Activated naive CD4-positive, alpha-beta T cell treated with anti-CD3 and anti-CD28 coated beads, Interleukin-2, amount 50 U/mL, for 24 hours (primary cell): ENCODE results near the gene NKX2-2.

Experiments used
- H3K27ac Mint-ChIP-seq: one replicate; pipeline ENCODE4 v1.8.0; 2021; ENCODE audit warnings: mild to moderate bottlenecking, mixed read lengths
- H3K27me3 Mint-ChIP-seq: one replicate; pipeline ENCODE4 v1.8.0; 2021; ENCODE audit warnings: mixed read lengths
- H3K36me3 Mint-ChIP-seq: one replicate; pipeline ENCODE4 v1.8.0; 2021; ENCODE audit warnings: mixed read lengths
- H3K4me1 Mint-ChIP-seq: one replicate; pipeline ENCODE4 v1.8.0; 2021; ENCODE audit warnings: mixed read lengths
- H3K4me3 Mint-ChIP-seq: one replicate; pipeline ENCODE4 v1.8.0; 2021; ENCODE audit warnings: mild to moderate bottlenecking, mixed read lengths
- H3K9me3 Mint-ChIP-seq: one replicate; pipeline ENCODE4 v1.8.0; 2021; ENCODE audit warnings: mixed read lengths

The NKX2-2 gene

GRCh38 chr20:21513881-21514540 lies at the start of gene NKX2-2:
Gene NKX2-2, minus strand, starts transcription at chr20:21514064. Its CDS starts 395 bp downstream, at chr20:21513669.
- H3K27me3 Mint-ChIP-seq: peaks cover 55% of the 10 kb centered on the region
- no peaks in the 10 kb centered on the region for H3K36me3 Mint-ChIP-seq
- H3K4me3 Mint-ChIP-seq: peak within 1 kb of the TSS; percentile 77
- H3K4me1 Mint-ChIP-seq: peaks cover 59% of the 10 kb centered on the region
- H3K27ac Mint-ChIP-seq: peak within 1 kb of the TSS; percentile 51
- H3K9me3 Mint-ChIP-seq: no peaks in the 10 kb centered on the region

GRCh38 chr20:21562656-21563055 lies 48.8 kb upstream of the NKX2-2 start:
- Mint-ChIP-seq H3K9me3 (peaks cover 4% of the 10 kb centered on the region), H3K4me1 (peaks cover 12% of the 10 kb centered on the region), H3K27ac (no peak overlapping the region), H3K4me3 (no peak overlapping the region), H3K27me3 (peaks cover 2% of the 10 kb centered on the region), H3K36me3 (peaks cover 2% of the 10 kb centered on the region)

GRCh38 chr20:21559305-21559704 lies 45.4 kb upstream of the NKX2-2 start:
- Mint-ChIP-seq H3K36me3 (peaks cover 2% of the 10 kb centered on the region), H3K4me1 (peaks cover 37% of the 10 kb centered on the region), H3K27ac (peak overlapping the region; percentile 88), H3K4me3 (no peak overlapping the region), H3K9me3 (peaks cover 4% of the 10 kb centered on the region), H3K27me3 (peaks cover 2% of the 10 kb centered on the region)

GRCh38 chr20:21557241-21558020 lies 43.6 kb upstream of the NKX2-2 start:
- Mint-ChIP-seq H3K36me3 (no peaks in the 10 kb centered on the region), H3K4me1 (peaks cover 41% of the 10 kb centered on the region), H3K9me3 (no peaks in the 10 kb centered on the region), H3K4me3 (no peak overlapping the region), H3K27ac (no peak overlapping the region), H3K27me3 (peaks cover 2% of the 10 kb centered on the region)

GRCh38 chr20:21556398-21556797 lies 42.5 kb upstream of the NKX2-2 start:
- peaks cover 41% of the 10 kb centered on the region for H3K4me1 Mint-ChIP-seq
- H3K4me3 Mint-ChIP-seq: no peak overlapping the region
- H3K27ac Mint-ChIP-seq: no peak overlapping the region
- H3K27me3 Mint-ChIP-seq: peaks cover 2% of the 10 kb centered on the region
- no peaks in the 10 kb centered on the region for H3K36me3 Mint-ChIP-seq
- H3K9me3 Mint-ChIP-seq: no peaks in the 10 kb centered on the region

- Mint-ChIP-seq H3K4me1 (peaks cover 41% of the 10 kb centered on the region), H3K4me3 (no peak overlapping the region), H3K36me3 (no peaks in the 10 kb centered on the region), H3K9me3 (no peaks in the 10 kb centered on the region), H3K27ac (no peak overlapping the region), H3K27me3 (peaks cover 2% of the 10 kb centered on the region)
Measured at GRCh38 chr20:21555470-21556120, 41.7 kb upstream of the NKX2-2 start.

GRCh38 chr20:21554985-21555384 lies 41.1 kb upstream of the NKX2-2 start:
- Mint-ChIP-seq H3K4me3 (no peak overlapping the region), H3K36me3 (no peaks in the 10 kb centered on the region), H3K9me3 (no peaks in the 10 kb centered on the region), H3K27me3 (peaks cover 2% of the 10 kb centered on the region), H3K27ac (no peak overlapping the region), H3K4me1 (peaks cover 42% of the 10 kb centered on the region)

- H3K4me1 Mint-ChIP-seq: peaks cover 46% of the 10 kb centered on the region
- H3K27me3 Mint-ChIP-seq: peaks cover 2% of the 10 kb centered on the region
- H3K4me3 Mint-ChIP-seq: no peak overlapping the region
- H3K36me3 Mint-ChIP-seq: no peaks in the 10 kb centered on the region
- no peaks in the 10 kb centered on the region for H3K9me3 Mint-ChIP-seq
- H3K27ac Mint-ChIP-seq: no peak overlapping the region
Measured at GRCh38 chr20:21554376-21554890, 40.6 kb upstream of the NKX2-2 start.

- peaks cover 55% of the 10 kb centered on the region for H3K4me1 Mint-ChIP-seq
- H3K9me3 Mint-ChIP-seq: no peaks in the 10 kb centered on the region
- H3K4me3 Mint-ChIP-seq: no peak overlapping the region
- no peak overlapping the region for H3K27ac Mint-ChIP-seq
- H3K36me3 Mint-ChIP-seq: no peaks in the 10 kb centered on the region
- no peaks in the 10 kb centered on the region for H3K27me3 Mint-ChIP-seq
Measured at GRCh38 chr20:21550587-21550986, 36.7 kb upstream of the NKX2-2 start.

- Mint-ChIP-seq H3K4me1 (peaks cover 38% of the 10 kb centered on the region), H3K27me3 (no peaks in the 10 kb centered on the region), H3K9me3 (no peaks in the 10 kb centered on the region), H3K27ac (peak overlapping the region; percentile 65), H3K36me3 (no peaks in the 10 kb centered on the region), H3K4me3 (peak overlapping the region; percentile 65)
Measured at GRCh38 chr20:21548390-21549035, 34.6 kb upstream of the NKX2-2 start.

- no peak overlapping the region for H3K4me3 Mint-ChIP-seq
Measured at GRCh38 chr20:21546355-21546754, 32.5 kb upstream of the NKX2-2 start.

GRCh38 chr20:21539512-21539911 lies 25.6 kb upstream of the NKX2-2 start:
- no peaks in the 10 kb centered on the region for H3K27me3 Mint-ChIP-seq
- no peak overlapping the region for H3K4me3 Mint-ChIP-seq
- no peaks in the 10 kb centered on the region for H3K9me3 Mint-ChIP-seq
- H3K4me1 Mint-ChIP-seq: peaks cover 3% of the 10 kb centered on the region
- no peak overlapping the region for H3K27ac Mint-ChIP-seq
- no peaks in the 10 kb centered on the region for H3K36me3 Mint-ChIP-seq

More at GRCh38 chr20:21546355-21546754, 32.5 kb upstream of the NKX2-2 start:
- no peaks in the 10 kb centered on the region for H3K36me3 Mint-ChIP-seq
- H3K4me1 Mint-ChIP-seq: peaks cover 38% of the 10 kb centered on the region
- no peaks in the 10 kb centered on the region for H3K27me3 Mint-ChIP-seq
- H3K9me3 Mint-ChIP-seq: no peaks in the 10 kb centered on the region
- peak overlapping the region; percentile 89 for H3K27ac Mint-ChIP-seq

GRCh38 chr20:21534886-21535285 lies 21.0 kb upstream of the NKX2-2 start:
- Mint-ChIP-seq H3K27ac (no peak overlapping the region), H3K4me3 (no peak overlapping the region), H3K9me3 (no peaks in the 10 kb centered on the region), H3K36me3 (no peaks in the 10 kb centered on the region), H3K27me3 (peaks cover 6% of the 10 kb centered on the region), H3K4me1 (peaks cover 3% of the 10 kb centered on the region)

- H3K36me3 Mint-ChIP-seq: no peaks in the 10 kb centered on the region
- H3K9me3 Mint-ChIP-seq: no peaks in the 10 kb centered on the region
- H3K4me3 Mint-ChIP-seq: no peak overlapping the region
- H3K27ac Mint-ChIP-seq: no peak overlapping the region
- peaks cover 6% of the 10 kb centered on the region for H3K27me3 Mint-ChIP-seq
- peaks cover 5% of the 10 kb centered on the region for H3K4me1 Mint-ChIP-seq
Measured at GRCh38 chr20:21534453-21534852, 20.6 kb upstream of the NKX2-2 start.

- Mint-ChIP-seq H3K4me1 (peaks cover 5% of the 10 kb centered on the region), H3K27ac (no peak overlapping the region), H3K9me3 (no peaks in the 10 kb centered on the region), H3K36me3 (no peaks in the 10 kb centered on the region), H3K27me3 (peaks cover 26% of the 10 kb centered on the region), H3K4me3 (no peak overlapping the region)
Measured at GRCh38 chr20:21529863-21530262, 16.0 kb upstream of the NKX2-2 start.
